Gastrocnemius medialis (tissue), 4 donors: ENCODE results near the gene PAX5. TPM values are rescaled to one million over a fixed set of nuclear protein-coding genes. Genes with fewer than 3 reads are reported as not detected.

Source experiments
- ATAC-seq, 2 donors: fragments of 150-250 bp; one replicate each; pipeline ENCODE4 v1.9.1; 2016
- DNase-seq, 2 donors: peaks; one replicate each; pipeline ENCODE4 v3.0.0-alpha.2; 2019
- H3K27ac ChIP-seq, 4 donors: fragments of 200-600 bp; sonication (generic); 1 replicate in 1 of 4; 2 replicates in 3 of 4; pipeline ENCODE4 v1.5.1; 2016 to 2018; ENCODE audit warnings: mild to moderate bottlenecking in 2 of 4, moderate library complexity in 1 of 4
- H3K27me3 ChIP-seq, 3 donors: fragments of 200-600 bp; sonication (generic) in 2 of 3; 1 replicate in 1 of 3; 2 replicates in 2 of 3; pipeline versions ENCODE4 v1.5.1 to v1.6.0; 2016 to 2019; ENCODE audit warnings: mild to moderate bottlenecking in 1 of 3, moderate library complexity in 1 of 3
- H3K36me3 ChIP-seq, 2 donors: fragments of 200-600 bp; sonication (generic) in 1 of 2; one replicate each; pipeline ENCODE4 v1.5.1; 2017 to 2018
- H3K4me1 ChIP-seq, 2 donors: fragments of 200-600 bp; sonication (generic) in 1 of 2; one replicate each; pipeline ENCODE4 v1.5.1; 2016 to 2017; ENCODE audit warnings: mild to moderate bottlenecking in 2 of 2
- H3K4me3 ChIP-seq, 4 donors: fragments of 200-600 bp; sonication (generic) in 3 of 4; 1 replicate in 1 of 4; 2 replicates in 3 of 4; pipeline ENCODE4 v1.5.1; 2016 to 2019; ENCODE audit warnings: mild to moderate bottlenecking in 2 of 4
- H3K9me3 ChIP-seq, 3 donors: fragments of 200-600 bp; sonication (generic) in 2 of 3; 1 replicate in 1 of 3; 2 replicates in 2 of 3; pipeline ENCODE4 v1.5.1; 2016 to 2019
- POLR2A ChIP-seq, 2 donors: fragments of 450-650 bp; IDR thresholded peaks; one replicate each; pipeline ENCODE4 v1.6.1; 2017; ENCODE audit warnings: antibody characterized with exemption in 2 of 2, mild to moderate bottlenecking in 2 of 2, moderate library complexity in 2 of 2
- in situ Hi-C, 4 donors: fragments of 200-750 bp; cut with MboI; loops; one replicate each; pipeline versions ENCODE4 v1.15.0 to v1.8.0; 2017; ENCODE audit warnings: low sequenced_read_pairs in 4 of 4
- intact Hi-C: fragments of 100-400 bp; cut with DNase I; formaldehyde crosslinking; loops from one replicate; pipeline ENCODE4 v1.15.1; 2023; ENCODE audit warnings: low total_unique reads
- total RNA-seq, 4 donors: library from RNA; depleted of rRNA; stranded (reverse); fragments of >200 nt; gene quantifications; one replicate each; pipeline versions ENCODE4 v1.1.0 to v1.2.3, GENCODE V29; 2016
- TF ChIP-seq, protein P1 (sequence below), 5 experiments: fragments of 450-650 bp in 3 of 5; fragments of 200-600 bp in 2 of 5; sonication (generic) in 2 of 5; IDR thresholded peaks in 4 of 5; conservative IDR thresholded peaks in 1 of 5; 1 replicate in 4 of 5; 2 replicates in 1 of 5; pipeline ENCODE4 v1.5.1; 2016 to 2019; ENCODE audit warnings: antibody characterized with exemption in 5 of 5, mild to moderate bottlenecking in 3 of 5, moderate library complexity in 3 of 5

Gene PAX5
- total RNA-seq, 4 donors from 2014 or later, result 0.19 TPM; not detected in 3

- DNase-seq, result no peak
- Histone ChIP-seq H3K27ac (no peak overlapping the region), H3K4me1 (no peaks in the 10 kb centered on the region), H3K4me3 (no peak overlapping the region), H3K9me3 (no peaks in the 10 kb centered on the region), H3K27me3 (peaks cover 0 to 4% (median 0%) of the 10 kb centered on the region in 3 donors), H3K36me3 (no peaks in the 10 kb centered on the region)
- intact Hi-C loops, result no loop called here
- no peak for ATAC-seq
- in situ Hi-C loops, result loop anchor here in 1 of 4 donors (25.0 kb wide), 1 partner anchor 96 kb away; no protein-coding TSS in a partner anchor
- TF ChIP-seq, protein P1, sequence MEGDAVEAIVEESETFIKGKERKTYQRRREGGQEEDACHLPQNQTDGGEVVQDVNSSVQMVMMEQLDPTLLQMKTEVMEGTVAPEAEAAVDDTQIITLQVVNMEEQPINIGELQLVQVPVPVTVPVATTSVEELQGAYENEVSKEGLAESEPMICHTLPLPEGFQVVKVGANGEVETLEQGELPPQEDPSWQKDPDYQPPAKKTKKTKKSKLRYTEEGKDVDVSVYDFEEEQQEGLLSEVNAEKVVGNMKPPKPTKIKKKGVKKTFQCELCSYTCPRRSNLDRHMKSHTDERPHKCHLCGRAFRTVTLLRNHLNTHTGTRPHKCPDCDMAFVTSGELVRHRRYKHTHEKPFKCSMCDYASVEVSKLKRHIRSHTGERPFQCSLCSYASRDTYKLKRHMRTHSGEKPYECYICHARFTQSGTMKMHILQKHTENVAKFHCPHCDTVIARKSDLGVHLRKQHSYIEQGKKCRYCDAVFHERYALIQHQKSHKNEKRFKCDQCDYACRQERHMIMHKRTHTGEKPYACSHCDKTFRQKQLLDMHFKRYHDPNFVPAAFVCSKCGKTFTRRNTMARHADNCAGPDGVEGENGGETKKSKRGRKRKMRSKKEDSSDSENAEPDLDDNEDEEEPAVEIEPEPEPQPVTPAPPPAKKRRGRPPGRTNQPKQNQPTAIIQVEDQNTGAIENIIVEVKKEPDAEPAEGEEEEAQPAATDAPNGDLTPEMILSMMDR (IDR thresholded peaks at IDR 0.05 in 4 of 5, conservative IDR thresholded peaks at IDR 0.05 in 1 of 5), result no peak
- TF ChIP-seq POLR2A (IDR thresholded peaks at IDR 0.05), result no peak
Measured at GRCh38 chr9:36808251-36808650, 225.8 kb downstream of the PAX5 start.

DNA sequence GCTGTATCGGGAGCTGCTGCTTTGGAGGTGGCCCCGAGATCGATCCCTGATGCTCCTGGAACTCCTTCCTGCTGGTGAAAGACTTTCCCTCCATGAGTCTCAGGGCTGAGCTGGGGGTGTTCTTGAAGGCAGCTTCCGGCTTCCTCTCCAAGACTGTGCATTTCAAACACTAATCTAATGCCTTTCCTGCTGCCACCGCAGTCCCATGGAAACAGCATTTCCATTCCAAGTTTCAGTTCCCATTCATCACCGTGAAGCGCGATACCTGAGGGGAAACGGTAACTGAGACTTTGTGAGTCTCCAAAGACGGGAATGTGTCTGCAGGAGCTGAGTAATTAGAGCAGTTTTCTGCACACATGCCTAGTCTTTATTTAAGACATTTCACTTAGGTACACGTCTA, 230.1 kb downstream of the PAX5 start:
- Histone ChIP-seq H3K4me3 (no peak overlapping the region), H3K4me1 (no peaks in the 10 kb centered on the region), H3K27ac (no peak overlapping the region), H3K9me3 (no peaks in the 10 kb centered on the region), H3K27me3 (peaks cover 0 to 4% (median 0%) of the 10 kb centered on the region in 3 donors), H3K36me3 (no peaks in the 10 kb centered on the region)
- intact Hi-C loops (no loop called here), in situ Hi-C loops (loop anchor here in 1 of 4 donors (25.0 kb wide), 1 partner anchor 92 kb away; no protein-coding TSS in a partner anchor)
- DNase-seq (no peak), ATAC-seq (no peak)
- TF ChIP-seq, protein P1 (IDR thresholded peaks at IDR 0.05 in 4 of 5, conservative IDR thresholded peaks at IDR 0.05 in 1 of 5), result no peak
- TF ChIP-seq POLR2A (IDR thresholded peaks at IDR 0.05), result no peak

- DNase-seq (no peak), ATAC-seq (no peak)
- TF ChIP-seq POLR2A (IDR thresholded peaks at IDR 0.05), result no peak
- TF ChIP-seq, protein P1 (IDR thresholded peaks at IDR 0.05 in 4 of 5, conservative IDR thresholded peaks at IDR 0.05 in 1 of 5), result no peak
- no peaks in the 10 kb centered on the region for H3K9me3 ChIP-seq
- in situ Hi-C loops, result loop anchor here in 1 of 4 donors (25.0 kb wide), 1 partner anchor 90 kb away; no protein-coding TSS in a partner anchor
- H3K4me1 ChIP-seq, result no peaks in the 10 kb centered on the region
- H3K4me3 ChIP-seq, result no peak overlapping the region
- no peaks in the 10 kb centered on the region for H3K36me3 ChIP-seq
- H3K27ac ChIP-seq, result no peak overlapping the region
- intact Hi-C loops, result no loop called here
- peaks cover 0 to 4% (median 0%) of the 10 kb centered on the region in 3 donors for H3K27me3 ChIP-seq
Measured at GRCh38 chr9:36802201-36802920, 231.7 kb downstream of the PAX5 start.

DNA sequence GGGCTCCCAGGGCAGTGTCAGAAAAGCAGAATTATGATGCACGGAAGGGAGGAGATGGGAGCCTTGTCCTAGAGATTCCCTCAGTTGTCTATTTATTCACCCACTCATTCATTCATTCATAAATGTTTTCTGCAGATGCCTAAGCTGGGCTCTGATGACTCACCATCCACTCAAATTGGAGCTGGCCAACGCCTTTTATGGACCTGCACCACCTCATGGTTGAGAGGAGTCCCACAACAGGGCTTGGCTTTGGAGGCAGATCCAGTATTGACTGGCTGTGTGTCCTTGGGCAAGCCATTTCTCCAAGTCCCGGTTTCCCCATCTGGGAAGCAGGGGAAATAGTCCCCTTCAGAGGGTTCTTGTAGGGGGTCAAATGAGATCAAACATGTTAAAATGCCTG, 233.6 kb downstream of the PAX5 start:
- in situ Hi-C loops (loop anchor here in 1 of 4 donors (25.0 kb wide), 1 partner anchor 88 kb away; no protein-coding TSS in a partner anchor), intact Hi-C loops (no loop called here)
- Histone ChIP-seq H3K4me1 (no peaks in the 10 kb centered on the region), H3K4me3 (no peak overlapping the region), H3K9me3 (no peaks in the 10 kb centered on the region), H3K27ac (no peak overlapping the region), H3K27me3 (peaks cover 0 to 4% (median 0%) of the 10 kb centered on the region in 3 donors), H3K36me3 (no peaks in the 10 kb centered on the region)
- no peak for DNase-seq
- no peak for ATAC-seq
- TF ChIP-seq, protein P1 (IDR thresholded peaks at IDR 0.05 in 4 of 5, conservative IDR thresholded peaks at IDR 0.05 in 1 of 5), result no peak
- no peak for TF ChIP-seq POLR2A (IDR thresholded peaks at IDR 0.05)
